ENCODE data around the gene ILRUN.

- TF ChIP-seq CTCF (IDR thresholded peaks at IDR 0.05) (no peak), EZH2 (IDR thresholded peaks at IDR 0.05; ENCODE audit: borderline replicate concordance, insufficient read depth, low read depth, low read length, poor library complexity, severe bottlenecking) (no peak)
Observed at GRCh38 chr6:34671801-34672656, 24.5 kb downstream of the ILRUN start.
